SH-SY5Y (cell line): ENCODE data around the gene S100A13.

Experiments used
- GATA2 ChIP-seq: IDR thresholded peaks from 2 replicates; pipeline ENCODE4 v1.6.1; 2011; ENCODE audit warnings: mild to moderate bottlenecking, low read depth, low read length
- GATA3 ChIP-seq: IDR thresholded peaks from 2 replicates; pipeline ENCODE4 v1.6.1; 2011; ENCODE audit warnings: low read depth, mild to moderate bottlenecking, low read length, moderate library complexity

The S100A13 gene

DNA sequence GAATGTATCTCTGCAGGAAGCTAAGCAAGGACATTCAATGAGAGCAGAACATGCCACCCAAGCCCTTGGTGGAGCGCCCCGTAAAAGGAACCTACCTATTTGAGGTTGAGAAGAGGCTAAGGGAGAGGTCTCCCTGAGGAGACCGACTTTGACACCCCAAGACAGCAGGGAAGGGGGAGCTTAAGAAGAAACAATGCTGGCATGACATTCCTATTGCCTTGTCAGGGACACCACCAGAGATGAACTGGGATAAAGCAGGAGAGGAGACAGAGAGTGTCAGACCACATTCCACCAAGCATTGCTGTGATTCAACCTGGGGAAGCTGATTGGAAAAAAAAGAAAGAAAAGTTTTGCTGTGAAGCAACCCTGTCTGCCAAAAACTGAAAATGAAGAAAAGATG, 48.4 kb downstream of the S100A13 start:
- no peak for TF ChIP-seq GATA2
- TF ChIP-seq GATA3: no peak

DNA sequence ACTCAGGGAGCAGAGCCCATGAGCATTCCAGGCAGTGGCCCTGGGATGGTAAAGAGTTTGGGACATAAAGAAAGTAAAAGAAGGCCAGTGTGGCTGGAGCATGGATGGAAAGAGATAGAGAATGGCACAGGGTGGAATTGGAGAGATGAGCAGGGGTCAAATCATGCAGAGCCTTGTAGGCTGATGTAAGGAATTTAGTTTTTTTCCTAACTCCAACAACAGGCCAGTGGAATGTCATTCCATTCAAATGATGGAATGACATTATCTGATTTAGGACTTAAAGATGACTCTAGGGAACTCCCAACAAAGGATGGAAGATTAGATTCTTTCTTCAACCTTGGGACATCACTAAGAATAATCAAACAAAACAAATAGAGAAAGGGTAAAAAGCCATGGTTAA, 48.8 kb downstream of the S100A13 start:
- TF ChIP-seq GATA2: no peak
- no peak for TF ChIP-seq GATA3

DNA sequence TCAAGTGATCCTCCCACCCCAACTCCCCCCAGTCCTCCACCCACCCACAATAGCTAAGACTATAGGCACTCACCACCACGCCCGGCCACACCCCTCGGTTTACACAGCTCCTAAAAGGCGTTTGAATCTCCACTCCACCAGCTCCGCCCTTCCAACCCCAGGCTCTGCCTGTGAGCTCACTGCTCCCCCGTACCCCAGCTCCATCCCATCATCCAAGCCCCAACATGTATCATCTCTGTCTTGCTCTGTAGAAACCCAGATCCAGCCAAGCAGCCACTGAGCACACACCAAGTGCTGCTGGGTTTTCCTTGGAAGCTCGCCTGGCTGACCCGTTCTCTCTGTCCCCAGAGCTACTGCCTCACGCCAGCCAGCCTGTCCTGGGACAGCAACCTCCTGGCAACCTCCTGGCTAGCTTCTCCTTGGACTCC, 49.7 kb downstream of the S100A13 start:
- no peak for TF ChIP-seq GATA3
- TF ChIP-seq GATA2: no peak

DNA sequence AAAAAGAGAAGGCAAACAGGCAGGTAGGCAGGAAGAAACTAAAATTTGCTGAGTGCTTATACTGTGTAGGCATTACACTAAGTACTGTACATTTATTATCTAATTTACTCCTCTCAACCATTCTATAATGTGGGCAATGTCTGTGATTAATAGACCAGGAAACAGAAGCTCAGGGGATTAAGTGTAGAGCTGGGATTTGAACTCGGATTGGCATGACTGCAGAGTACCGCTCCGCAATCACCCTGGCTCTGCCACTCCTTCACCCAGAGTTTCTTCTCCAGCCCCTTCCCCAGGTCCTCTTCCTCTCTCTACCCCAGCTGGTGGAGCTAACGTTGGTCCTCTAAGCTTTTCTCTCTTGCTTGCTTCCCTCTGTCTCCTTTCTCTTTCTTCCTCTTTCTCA, 50.2 kb downstream of the S100A13 start:
- TF ChIP-seq GATA2 (no peak), GATA3 (no peak)

DNA sequence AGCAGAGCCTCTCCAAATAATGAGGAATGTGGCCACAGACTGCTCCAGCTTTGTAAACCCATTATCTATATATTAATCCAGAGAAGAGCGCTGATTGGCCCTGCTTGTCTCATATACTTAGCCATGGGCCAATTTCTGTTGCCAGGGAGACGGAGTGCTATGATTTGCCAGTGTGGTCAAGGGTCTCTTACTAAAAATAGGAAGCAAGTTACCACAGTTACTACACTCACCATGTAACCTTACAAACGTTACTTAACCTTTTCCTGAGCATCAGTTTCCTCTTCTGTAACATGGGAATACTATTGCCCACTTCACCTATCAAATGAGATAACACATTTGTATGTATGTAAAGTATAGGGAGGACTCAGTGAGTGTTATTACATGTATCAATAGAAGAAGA, 54.0 kb downstream of the S100A13 start:
- TF ChIP-seq GATA3 (no peak), GATA2 (no peak)

DNA sequence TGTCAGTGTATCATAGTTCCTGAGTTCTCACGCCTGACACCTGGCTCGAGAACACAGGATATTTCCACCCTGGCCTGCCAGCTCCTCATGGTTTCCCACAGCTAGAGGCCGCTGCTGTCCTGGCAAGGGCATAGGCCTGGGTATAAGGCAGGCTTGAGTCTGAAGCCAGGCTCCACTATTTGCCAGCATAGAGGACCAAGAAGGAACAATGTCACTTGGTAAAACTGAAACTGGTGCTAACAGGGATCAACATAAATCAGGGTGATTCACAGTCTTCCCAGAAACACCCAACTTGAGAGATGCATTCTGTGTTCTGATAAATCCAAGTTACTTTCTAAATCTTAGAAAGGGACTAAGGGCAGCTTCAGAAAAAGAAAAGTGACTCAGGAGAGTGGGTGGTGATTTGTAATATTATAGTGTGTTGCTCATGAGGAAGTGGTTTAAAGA, 54.7 kb downstream of the S100A13 start:
- no peak for TF ChIP-seq GATA3
- TF ChIP-seq GATA2: no peak

DNA sequence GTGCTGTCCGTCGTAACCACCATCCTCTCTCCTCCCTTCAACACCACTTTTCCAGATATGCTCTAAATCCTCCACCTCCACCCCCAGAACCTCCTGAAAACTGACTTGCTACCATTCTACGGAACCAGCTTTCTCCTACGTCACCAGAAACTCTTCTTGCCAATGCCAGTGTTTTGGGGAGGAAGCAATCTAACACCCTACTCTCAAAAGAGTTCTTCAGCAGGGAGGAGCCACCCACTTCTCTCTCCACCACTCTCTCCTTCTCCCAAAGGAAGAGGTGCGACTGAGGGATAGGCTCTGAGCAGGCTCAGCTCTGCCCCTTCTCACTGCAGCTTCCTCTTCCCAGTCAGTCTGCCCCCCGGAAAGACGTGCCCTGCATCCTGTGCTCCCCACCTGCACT, 55.6 kb downstream of the S100A13 start:
- TF ChIP-seq GATA3 (no peak), GATA2 (no peak)

DNA sequence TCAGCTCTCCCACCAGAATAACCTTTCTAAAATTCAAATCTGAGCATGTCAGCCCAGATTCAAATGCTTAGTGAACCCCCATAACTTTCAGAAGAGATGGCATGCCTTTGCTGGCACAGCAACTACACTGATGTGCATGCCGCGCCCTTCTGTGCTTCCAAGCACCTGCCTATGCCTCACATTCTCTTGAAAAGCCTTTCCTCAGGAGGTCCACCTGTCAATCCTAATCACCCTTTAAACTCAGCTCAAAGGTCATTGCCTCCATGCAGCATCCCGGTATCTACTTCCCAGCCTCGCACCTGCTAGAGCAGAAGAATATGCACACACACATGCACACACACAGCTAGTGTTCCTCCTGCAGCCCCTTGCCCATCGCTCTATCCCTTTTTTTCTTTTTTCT, 56.4 kb downstream of the S100A13 start:
- no peak for TF ChIP-seq GATA3
- TF ChIP-seq GATA2: no peak

DNA sequence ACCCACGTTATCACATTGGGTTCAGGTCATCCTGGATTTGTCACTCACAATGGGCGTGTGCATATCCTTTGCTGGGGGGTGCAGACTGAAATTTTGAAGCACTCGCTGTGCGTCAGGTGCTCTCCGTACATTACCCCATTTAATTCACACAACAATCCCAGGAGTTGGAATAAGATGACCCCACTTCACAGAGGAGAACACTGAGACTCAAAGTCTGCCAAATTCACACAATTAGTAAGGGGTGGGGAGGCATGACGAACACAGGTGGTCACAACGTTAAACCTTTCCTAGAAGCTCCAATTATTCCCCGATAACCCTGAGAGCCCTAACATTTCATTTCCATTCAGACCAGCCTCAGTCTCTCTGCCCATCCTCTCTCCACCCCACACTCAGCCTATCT, 57.8 kb downstream of the S100A13 start:
- TF ChIP-seq GATA3: no peak
